GM10248 (cell line): ENCODE data around the gene RAB1A.

ENCODE experiments used
- CTCF ChIA-PET: fragments of 300-600 bp; sonication (Branson Sonifier 250); formaldehyde crosslinking; extraction: SDS; loops from one replicate; lab custom pipeline; 2021; ENCODE audit warnings: antibody characterized with exemption; lab: Yijun Ruan, JAX
- POLR2A ChIA-PET: fragments of 350-650 bp; sonication (Branson Sonifier 250); formaldehyde crosslinking; extraction: SDS; loops from one replicate; lab custom pipeline; 2020; ENCODE audit warnings: antibody characterized with exemption; lab: Yijun Ruan, JAX
- DNase-seq: peaks from one replicate; pipeline ENCODE4 v3.0.0; 2012; ENCODE audit errors: extremely low spot score
- CTCF ChIP-seq: IDR thresholded peaks from 2 replicates; pipeline ENCODE4 v1.5.1; 2012; ENCODE audit warnings: mild to moderate bottlenecking, low read depth; ENCODE audit errors: extremely low read depth, missing control alignments, control extremely low read depth

Gene RAB1A

GRCh38 chr2:65070856-65071255 is 59.0 kb downstream of the RAB1A start:
- DNase-seq: no peak
- POLR2A ChIA-PET: interaction anchor here (0.7 to 1.4 kb wide), 2 partner anchors 15 to 41 kb away, joined by 3 to 5 read pairs; partner anchors contain the start of gene CEP68
- TF ChIP-seq CTCF: no peak
- CTCF ChIA-PET: interaction anchor here (0.6 to 2.9 kb wide), 9 partner anchors 13 to 116 kb away, joined by 3 to 13 read pairs (median 3); partner anchors contain the start of gene RAB1A

DNA sequence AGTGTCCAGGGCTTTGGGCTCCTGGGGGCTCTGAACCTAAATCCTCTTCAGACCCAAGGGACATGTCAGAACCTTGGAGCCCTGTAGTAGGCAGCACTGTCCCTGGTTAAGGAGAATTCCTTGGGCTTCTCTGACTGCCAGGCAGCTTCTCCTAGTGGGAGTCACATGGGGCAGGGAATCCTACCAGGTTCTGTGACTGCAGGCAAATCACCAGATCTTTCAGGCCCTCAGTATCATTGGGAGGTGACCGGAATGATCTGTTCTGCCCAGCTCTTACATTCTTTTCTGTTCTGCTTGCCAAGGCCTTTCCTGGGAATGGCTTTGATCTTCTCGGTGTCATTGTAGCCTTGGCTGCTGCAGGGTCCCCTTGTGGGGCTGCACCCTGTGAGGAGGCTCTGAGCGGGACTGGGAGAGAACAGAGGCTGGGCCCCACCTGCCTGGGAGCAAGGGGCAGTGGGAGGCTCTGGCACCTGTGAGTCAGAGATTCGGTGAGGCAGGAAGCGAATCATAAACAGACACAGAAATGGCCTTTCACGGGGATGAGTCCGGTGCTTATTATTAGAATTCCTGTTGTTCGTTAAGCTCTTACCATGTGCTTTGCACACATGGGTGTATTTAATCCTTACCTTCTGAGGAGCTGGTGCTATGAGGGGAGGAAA is 59.6 kb downstream of the RAB1A start:
- CTCF ChIA-PET: interaction anchor here (1.2 to 2.9 kb wide), 4 partner anchors 15 to 117 kb away, joined by 3 to 13 read pairs (median 5); no protein-coding TSS in a partner anchor

DNA sequence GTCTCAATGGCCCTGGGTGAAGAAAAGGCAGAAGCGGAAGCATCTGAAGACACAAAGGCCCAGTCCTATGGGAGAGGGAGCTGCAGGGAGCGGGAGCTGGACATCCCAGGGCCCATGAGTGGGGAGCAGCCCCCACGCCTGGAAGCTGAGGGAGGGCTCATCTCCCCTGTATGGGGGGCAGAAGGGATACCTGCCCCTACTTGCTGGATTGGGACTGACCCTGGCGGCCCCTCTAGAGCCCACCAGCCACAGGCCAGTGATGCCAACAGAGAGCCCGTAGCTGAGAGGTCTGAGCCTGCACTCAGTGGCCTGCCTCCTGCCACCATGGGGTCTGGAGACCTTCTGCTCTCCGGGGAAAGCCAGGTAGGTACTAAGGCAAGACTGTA is 60.5 kb downstream of the RAB1A start:
- DNase-seq: no peak
- ChIA-PET POLR2A (no interaction called here), CTCF (interaction anchor here (1.5 to 2.9 kb wide), 2 partner anchors 65 to 118 kb away, joined by 3 to 13 read pairs; no protein-coding TSS in a partner anchor)
- TF ChIP-seq CTCF: no peak

More for the DNA sequence above, 59.6 kb downstream of the RAB1A start:
- POLR2A ChIA-PET: interaction anchor here (0.7 to 1.4 kb wide), 2 partner anchors 15 to 41 kb away, joined by 3 to 5 read pairs; partner anchors contain the start of gene CEP68
- DNase-seq: no peak
- no peak for TF ChIP-seq CTCF

DNA sequence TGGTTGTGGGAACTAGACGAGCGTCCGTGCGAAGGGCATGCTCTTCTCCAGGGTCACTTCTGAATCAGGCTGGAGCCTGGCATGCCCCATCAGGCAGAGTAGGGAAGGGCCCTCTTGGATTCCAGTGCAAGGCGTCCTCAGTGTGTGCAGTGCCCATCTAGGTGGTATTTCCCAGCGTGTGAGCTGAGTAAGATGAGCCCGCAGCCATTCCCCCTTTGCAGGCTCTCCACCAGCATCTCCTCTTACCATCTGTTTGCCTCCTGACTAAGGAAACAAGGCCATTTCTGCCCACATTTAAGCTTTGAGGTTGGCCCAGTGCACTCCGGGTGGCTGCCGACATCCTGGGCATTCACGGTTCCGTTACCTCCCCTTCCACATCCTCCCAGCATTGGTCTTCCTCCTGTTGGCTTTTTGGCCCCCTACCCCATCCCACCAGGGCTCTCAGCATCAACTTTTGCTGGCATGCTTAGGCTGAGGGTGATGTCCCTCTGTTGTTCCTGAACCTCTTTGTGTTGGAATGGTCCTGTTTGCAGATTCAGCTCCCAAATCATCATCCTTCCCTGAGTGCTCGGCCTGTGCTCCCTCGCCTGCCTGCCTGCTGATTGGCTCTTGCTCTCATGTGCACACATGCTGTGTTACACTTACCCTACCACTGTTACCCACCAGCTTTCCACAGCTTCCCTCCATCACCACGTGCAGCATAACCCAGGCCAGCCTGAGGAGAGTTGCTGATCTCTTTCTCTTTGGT is 61.9 kb downstream of the RAB1A start:
- POLR2A ChIA-PET: no interaction called here
- no peak for DNase-seq
- CTCF ChIA-PET: interaction anchor here (1.1 to 2.3 kb wide), 6 partner anchors 10 to 119 kb away, joined by 3 to 7 read pairs (median 4); no protein-coding TSS in a partner anchor
- no peak for TF ChIP-seq CTCF

DNA sequence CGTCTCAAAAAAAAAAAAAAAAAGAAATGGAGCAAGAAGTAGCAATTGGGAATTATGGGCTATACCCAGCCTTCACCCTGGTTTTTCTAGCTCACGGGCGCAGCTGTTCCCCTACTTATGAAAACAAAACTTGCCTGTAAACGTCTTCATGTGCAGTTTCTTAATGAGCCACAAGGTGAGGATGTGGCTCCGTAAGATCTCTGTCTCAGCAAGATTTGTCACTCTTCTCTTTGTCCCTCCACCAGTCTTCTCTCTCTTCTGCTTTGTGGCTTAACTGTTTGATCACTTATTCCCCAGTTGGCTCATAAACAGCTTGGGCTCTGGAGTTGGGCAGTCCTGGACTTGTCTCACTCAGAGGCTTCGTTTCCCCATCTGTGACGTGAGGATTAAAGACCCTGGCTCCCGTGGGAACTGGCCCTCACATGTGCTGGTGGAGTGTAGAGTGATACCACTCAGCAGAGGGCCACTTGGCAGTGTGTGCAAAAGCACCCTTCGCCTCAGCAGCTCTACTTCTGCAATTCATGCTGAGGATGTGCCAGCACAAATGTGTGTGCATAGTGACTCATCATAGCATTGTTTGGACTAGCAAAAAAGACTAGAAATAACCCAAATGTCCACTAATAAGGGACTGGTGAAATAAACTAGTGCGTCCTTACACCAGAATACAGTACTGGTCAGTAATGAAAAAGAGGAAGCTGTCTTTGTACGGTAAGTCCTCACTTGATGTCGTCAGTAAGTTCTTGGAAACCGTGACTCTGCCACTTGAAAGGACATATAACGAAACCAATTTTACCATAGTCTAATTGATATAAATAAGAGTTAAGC is 65.0 kb downstream of the RAB1A start:
- POLR2A ChIA-PET: interaction anchor here (0.5 to 1.7 kb wide), 6 partner anchors 9 to 163 kb away, joined by 3 to 17 read pairs (median 4); partner anchors contain the start of genes ACTR2 and CEP68
- peak; percentile 85 for TF ChIP-seq CTCF
- DNase-seq: peak; percentile 75
- CTCF ChIA-PET: interaction anchor here (0.7 to 3.5 kb wide), 60 partner anchors 9 to 737 kb away, joined by 3 to 41 read pairs (median 4); partner anchors contain the start of genes ACTR2, CEP68 and RAB1A
